Skin epidermis (tissue), 12 donors: ENCODE results near the gene RUSC2.
"Not testable (repeated sequence)": the region's sequence is repeated elsewhere in the genome, so short reads cannot be mapped to it uniquely, and the experiment has no call there.

Source experiments
- H3K27ac ChIP-seq, 21 experiments: fragments of 200-600 bp; sonication (generic) in 11 of 21; one replicate each; pipeline ENCODE4 v1.5.0; 2020; ENCODE audit warnings: mild to moderate bottlenecking in 3 of 21, inconsistent platforms in 2 of 21, moderate library complexity in 2 of 21
- H3K4me3 ChIP-seq, 7 experiments: fragments of 200-600 bp; sonication (generic) in 2 of 7; one replicate each; pipeline ENCODE4 v1.5.0; 2020; ENCODE audit warnings: inconsistent platforms in 2 of 7, mild to moderate bottlenecking in 2 of 7, moderate library complexity in 1 of 7

Gene RUSC2

DNA sequence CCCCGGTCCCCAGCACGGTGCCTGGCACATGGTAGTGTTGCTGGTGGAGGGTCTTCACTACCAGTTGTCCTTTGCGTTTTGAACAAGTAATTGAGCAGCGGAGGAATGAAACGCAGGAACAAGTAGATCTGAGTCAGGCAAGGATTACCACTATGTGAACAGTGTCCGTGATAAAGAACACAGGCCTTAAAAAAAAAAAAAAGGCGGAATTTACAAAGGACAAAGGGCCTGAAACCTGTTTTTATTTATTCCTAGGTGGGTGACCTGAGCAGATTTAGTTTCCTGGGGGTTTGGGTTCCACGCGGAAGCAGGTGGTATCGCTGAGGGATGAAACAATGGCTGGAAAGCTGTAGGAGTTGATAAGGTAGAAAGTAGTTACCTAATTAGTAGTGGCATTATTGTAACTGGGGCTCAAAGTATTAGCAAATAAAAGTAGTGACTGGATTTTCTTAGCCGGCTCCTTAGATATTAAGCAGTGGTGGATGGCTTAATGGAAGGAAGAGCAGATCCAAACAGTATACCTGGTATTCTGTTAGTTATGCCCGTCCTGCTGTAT is 1.1 kb downstream of the RUSC2 start:
- Histone ChIP-seq H3K4me3 (peak overlapping the region; percentile 54 to 78 (median 63)), H3K27ac (peak overlapping the region in 18 of 21 experiments; percentile 56 to 95 (median 88))

DNA sequence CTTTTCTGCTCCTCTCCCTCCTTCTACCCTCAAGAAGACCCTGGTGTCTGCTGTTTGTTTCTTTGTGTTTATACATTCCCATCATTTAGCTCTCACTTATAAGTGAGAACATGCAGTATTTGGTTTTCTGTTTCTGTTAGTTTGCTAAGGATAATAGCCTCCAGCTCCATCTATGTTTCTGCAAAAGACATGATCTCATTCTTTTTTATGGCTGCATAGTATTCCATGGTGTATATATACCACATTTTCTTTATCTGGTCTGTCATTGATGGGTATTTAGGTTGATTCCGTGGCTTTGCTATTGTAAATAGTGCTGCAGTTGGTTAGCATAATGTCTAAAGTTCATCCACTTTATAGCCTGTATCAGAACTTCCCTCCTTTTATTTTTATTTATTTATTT is 3.2 kb downstream of the RUSC2 start:
- H3K27ac ChIP-seq = not testable (repeated sequence)

DNA sequence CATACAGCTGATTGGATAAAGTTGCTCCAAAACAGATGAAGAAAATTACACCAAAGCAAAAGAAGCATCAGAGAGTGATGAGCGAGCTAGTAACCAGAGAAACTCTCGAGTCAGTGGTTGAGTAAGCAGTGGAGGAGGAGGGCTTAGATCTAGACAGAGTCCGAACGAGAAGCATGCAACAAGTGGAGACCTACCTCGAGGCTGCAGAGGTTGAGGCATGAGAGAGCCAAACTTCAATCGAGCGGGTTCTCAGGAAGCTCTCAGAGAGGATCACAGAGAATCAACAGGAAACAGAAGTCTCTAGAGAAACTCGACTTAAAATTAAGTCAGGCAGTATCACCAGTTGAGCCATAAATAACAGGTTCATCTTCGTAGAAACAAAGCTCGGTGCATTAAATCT is 6.1 kb downstream of the RUSC2 start:
- H3K27ac ChIP-seq = no peak overlapping the region
- H3K4me3 ChIP-seq = no peak overlapping the region

More for the DNA sequence above, 3.2 kb downstream of the RUSC2 start:
- H3K4me3 ChIP-seq = not testable (repeated sequence)

DNA sequence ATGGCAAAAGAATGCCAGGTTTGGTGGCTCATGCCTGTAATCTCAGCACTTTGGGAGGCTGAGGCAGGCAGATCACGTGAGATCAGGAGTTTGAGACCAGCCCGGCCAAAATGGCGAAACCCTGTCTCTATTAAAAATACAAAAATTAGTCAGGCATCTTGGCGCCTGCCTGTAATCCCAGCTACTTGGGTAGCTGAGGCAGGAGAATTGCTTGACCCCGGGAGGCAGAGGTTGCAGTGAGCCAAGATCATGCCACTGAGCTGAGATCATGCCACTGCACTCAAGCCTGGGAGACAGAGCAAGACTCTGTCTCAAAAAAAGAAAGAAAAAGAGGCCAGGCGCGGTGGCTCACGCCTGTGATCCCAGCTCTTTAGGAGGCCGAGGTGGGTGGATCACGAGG is 8.3 kb downstream of the RUSC2 start:
- H3K4me3 ChIP-seq = not testable (repeated sequence)
- peak overlapping the region in 3 of 21 experiments; percentile 30 to 47 (median 40) for H3K27ac ChIP-seq

DNA sequence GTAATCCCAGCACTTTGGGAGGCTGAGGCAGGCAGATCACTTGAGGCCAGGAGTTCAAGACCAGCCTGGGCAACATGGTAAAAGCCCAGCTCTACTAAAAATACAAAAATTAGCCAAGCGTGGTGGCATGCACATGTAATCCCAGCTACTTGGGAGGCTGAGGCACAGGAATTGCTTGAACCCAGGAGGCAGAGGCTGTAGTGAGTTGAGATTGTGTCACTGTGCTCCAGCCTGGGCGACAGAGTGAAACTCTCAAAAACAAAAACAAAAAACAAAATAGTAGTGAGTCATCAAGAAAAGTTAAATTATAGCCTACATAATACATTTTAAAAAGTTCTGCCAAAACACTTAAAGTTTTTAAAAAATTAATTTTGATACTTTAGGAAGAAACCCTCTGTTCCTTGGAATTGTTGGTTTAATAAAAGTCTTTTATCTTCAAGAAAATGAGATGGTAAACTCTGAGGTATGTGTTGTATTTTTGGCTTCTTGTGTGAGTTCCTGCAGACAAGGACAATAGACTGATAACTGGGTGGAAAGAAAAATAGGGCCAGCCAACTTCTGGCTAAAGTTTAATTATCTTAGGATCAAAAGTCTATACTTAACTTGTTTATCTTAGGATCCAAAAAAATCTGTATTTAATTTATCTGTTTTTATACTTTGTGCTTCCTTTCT is 9.3 kb downstream of the RUSC2 start:
- Histone ChIP-seq H3K4me3 (no peak overlapping the region), H3K27ac (peak overlapping the region in 4 of 21 experiments; percentile 30 to 63 (median 40))

DNA sequence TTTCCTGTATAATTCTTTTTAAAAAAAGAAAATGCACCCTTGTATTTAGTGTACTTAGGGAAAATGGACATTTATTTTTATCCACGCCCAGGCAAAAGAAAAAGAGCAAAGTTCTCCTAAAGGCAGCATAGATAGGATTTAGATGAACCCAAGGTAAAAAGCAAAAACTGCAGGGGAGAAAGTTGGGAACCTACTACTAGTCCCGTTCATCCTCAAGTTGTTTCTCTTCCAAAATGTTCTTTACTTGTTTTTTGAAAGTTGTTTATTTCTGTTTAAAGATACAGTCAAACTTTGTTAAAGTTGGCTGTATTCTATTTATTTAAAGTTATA is 9.8 kb downstream of the RUSC2 start:
- Histone ChIP-seq H3K27ac (peak overlapping the region in 1 of 21 experiments; percentile 48), H3K4me3 (no peak overlapping the region)

DNA sequence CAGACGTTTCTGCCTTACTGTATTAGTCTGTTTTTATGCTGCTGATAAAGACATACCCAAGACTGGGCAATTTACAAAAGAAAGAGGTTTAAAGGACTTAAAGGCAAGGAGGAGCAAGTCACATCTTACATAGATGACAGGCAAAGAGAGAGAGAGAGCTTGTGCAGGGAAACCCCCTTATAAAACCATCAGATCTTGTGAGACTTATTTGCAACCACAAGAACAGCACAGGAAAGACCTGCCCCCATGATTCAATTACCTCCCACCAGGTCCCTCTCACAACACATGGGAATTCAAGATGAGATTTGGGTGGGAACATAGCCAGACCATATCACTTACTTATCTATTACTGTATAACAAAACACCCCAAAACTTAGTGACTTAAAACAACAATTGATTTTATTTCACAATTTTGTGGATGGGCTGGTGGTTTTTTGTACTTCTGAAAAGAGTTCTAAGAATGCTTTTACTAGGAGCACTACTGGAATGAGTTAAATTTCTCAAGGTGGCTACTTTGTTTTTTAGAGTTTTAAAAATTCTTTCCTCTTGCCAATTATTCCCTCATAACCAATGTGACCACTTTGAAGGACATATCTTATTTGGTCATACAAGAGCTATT is 10.3 kb downstream of the RUSC2 start:
- H3K4me3 ChIP-seq = no peak overlapping the region
- H3K27ac ChIP-seq = peak overlapping the region in 2 of 21 experiments; percentile 9 to 48

DNA sequence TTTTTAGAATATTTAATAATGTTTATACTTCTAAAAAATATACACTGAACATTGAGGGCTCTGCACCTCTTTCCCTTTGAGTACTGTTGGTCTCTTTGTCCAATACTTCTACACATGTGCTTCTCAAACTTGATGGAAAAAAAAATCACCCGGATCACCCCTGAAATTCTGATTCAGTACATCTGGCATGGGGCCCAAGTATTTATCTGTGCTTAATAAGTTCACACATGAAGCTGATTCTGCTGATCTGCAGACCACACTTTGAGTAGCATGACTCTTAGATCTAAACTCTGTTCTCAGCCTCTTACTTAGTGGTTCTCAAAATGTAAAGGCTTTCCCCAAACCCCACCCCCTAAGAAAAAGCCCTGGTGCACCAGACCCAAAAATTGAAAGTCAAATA is 12.0 kb downstream of the RUSC2 start:
- H3K4me3 ChIP-seq = no peak overlapping the region
- no peak overlapping the region for H3K27ac ChIP-seq

DNA sequence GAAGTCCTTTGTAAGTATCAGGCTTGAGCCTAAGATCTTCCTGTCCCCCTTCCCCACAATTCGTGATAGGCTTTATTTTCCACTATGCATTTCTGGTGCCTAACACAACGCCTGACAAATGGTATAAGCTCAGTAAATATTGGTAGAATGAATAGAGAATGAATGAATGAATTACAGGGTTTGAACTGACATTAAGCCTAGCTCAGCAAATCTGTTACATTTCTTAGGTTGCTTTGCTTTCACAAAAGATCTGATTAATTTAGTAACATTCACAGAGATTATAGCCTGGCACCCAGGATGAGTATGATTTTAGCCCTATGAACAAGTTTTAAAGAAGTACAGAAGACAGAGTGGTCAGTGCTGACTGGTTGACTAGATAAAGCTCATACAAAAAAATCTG is 16.4 kb downstream of the RUSC2 start:
- Histone ChIP-seq H3K27ac (no peak overlapping the region), H3K4me3 (no peak overlapping the region)

DNA sequence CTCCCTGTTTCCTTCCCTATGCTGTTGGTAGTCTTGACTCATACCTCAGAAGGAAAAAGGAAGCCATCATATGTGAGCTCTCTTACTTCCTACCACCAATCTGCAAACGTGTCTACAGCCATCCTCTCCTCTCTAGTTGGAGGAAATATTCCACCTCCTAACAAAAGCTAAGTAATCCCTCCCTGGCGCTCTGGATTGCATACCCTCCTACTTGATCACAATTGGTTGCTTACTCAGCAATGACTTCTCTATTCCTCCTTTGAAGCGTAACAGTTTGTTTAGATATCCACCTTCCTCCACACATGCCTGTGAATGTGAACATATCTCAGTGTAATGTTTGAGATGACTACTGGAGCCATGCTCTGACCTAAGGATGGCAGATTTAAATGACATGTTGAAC is 18.2 kb downstream of the RUSC2 start:
- Histone ChIP-seq H3K4me3 (no peak overlapping the region), H3K27ac (peak overlapping the region in 1 of 21 experiments; percentile 5)

DNA sequence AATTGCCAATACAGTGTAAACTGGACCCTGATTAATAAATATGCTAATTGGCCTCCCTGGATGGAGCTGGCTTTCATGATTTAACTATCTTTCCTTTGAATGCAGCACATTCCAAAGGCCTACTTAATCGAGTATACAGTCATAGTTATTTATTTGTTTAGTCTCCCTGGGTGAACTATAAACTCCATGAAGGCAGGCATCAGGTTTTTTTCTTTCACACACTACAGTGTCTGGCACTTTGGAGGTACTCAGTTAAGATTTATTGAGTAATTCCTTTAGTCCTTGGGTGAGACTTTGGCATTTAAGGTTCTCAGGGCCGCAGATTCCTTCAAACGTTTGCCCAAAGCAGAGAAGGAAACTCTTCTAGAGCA is 20.5 kb downstream of the RUSC2 start:
- no peak overlapping the region for H3K4me3 ChIP-seq
- peak overlapping the region in 18 of 21 experiments; percentile 22 to 75 (median 60) for H3K27ac ChIP-seq

DNA sequence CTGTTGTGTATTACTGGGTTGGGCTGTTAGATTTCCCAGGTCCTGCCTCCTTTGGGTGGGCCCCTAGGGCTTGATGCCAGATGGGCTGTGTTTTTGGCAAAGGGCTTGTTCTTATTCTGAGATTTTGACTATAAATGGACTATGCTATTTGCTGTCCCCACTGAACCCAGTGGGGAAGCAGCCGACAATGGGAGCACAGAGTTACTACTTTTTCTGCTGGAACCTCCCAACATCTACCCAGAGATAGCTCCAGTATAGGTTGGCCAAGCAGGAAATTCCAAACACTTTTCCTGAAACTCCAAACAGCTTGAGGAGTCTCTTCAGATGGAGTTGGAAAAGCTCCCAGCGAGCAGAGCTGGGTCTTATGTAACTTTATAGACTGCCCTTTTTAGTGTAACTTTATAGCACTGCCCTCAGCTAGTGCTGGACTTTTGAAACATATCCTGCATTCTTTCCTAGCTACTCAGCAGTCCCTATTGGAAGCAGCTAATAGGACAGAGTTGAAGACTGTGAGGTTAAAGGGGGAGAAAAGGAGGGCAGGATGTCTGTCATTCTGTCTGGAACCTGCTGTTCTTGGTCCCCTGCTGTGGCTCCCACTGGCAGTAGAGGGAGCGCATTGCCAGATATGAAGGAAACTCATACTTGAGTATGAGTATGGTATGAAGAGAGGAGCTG is 21.0 kb downstream of the RUSC2 start:
- Histone ChIP-seq H3K4me3 (no peak overlapping the region), H3K27ac (peak overlapping the region in 19 of 21 experiments; percentile 29 to 75 (median 60))

DNA sequence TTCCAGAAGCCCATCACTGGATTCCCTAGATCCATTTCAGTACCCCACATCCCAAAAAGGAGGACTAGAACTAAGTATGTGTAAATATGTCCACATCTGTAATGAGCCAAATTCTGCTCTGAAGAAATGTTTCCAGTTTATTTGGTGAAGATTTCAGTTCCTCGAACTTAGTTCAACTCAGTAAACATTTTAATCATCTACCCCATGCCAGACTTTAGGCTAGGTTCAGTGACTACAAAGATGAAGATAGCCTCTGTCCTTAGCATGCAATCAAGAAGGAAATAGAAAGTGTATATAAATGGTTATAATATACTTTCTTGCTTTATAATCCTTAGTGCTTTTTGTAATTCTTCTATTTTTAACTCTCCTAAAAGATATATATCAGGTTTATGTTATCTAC is 21.5 kb downstream of the RUSC2 start:
- Histone ChIP-seq H3K4me3 (no peak overlapping the region), H3K27ac (peak overlapping the region in 18 of 21 experiments; percentile 1 to 75 (median 59))

DNA sequence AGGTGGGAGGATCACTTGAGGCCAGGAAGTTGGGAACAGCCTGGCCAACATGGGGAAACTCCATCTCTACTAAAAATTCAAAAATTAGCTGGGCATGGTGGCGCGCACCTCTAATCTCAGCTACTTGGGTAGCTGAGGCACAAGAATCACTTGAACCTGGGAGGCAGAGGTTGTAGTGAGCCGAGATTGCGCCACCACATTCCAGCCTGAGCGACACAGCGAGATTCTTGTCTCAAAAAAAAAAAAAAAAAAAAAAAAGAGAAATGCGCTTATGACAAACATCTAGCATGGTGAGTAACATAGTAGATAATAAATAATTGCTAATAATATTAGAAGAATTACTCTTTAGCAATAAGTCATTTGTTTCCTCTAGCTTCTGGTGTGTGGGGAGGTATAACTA is 25.9 kb downstream of the RUSC2 start:
- H3K4me3 ChIP-seq = no peak overlapping the region
- H3K27ac ChIP-seq = peak overlapping the region in 5 of 21 experiments; percentile 26 to 75 (median 72)

DNA sequence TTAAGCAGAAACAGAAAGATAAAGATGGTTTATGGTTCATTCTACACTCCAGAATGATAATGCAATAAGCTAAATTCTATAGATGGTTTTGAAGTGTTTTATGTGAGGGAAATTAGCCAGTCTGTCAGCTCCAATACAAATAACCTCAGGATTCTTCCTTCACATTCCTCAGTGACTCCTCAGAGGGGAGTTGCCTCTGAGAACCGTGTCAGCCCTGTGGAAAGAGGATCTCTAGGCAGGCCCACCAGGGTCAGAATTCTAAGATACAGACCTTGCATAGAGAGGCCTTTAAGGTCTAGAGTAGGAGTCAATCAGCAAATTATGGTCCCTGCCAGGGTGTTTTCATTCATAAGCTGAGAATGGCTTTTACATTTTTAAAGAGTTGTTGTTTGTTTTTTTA is 26.6 kb downstream of the RUSC2 start:
- Histone ChIP-seq H3K27ac (peak overlapping the region in 12 of 21 experiments; percentile 1 to 84 (median 60)), H3K4me3 (no peak overlapping the region)

DNA sequence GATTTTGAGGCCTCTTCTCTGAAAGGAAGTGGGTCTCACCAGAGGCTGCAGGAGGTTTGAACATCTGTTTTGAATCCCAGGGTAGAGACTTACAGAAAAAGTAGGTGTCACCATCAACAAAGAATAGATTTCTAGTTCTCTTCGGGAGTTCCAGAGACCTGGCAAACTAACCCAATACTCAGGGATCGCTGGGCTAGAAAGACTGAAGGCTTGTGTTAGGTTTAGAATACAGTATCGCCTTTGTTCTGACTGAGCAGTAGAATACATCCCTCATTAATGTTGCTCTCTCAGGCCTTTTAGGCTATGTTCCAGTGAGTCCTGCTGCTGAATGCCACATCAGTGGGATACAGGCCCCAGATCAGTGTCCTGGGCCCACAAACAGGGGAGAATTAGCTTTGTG is 27.2 kb downstream of the RUSC2 start:
- H3K27ac ChIP-seq = peak overlapping the region in 19 of 21 experiments; percentile 6 to 84 (median 67)

DNA sequence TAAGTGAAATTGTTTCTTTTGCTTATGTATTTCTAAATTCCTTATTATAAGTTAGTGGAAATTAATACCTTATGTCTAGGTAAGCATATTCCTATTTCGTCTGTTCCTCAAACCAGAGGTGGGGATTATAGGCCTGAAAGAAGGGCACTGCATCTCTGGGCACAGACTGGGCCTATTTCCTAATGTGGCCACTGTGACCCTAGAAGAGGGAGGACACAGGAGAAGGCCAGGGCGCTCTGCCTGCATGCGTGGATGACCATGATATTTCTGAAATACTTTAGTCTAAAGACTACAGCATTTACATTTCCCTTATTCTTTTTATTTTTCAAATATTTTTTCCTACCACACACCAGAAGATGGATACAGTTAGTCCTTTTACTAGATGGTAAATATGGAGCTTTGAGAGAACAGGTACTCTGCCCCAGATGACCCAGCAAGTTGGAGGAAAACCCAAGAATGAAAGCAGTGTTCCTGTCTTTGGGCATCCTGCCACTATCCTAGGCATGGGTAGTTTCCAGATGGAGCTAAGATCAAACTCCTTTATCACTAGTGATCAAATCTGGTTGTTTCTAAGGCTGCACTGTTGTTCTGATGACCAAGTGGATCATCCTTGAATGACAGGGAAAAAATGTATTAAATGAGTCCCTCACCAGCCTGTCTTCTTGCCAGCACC is 27.8 kb downstream of the RUSC2 start:
- Histone ChIP-seq H3K27ac (peak overlapping the region in 20 of 21 experiments; percentile 6 to 84 (median 64)), H3K4me3 (no peak overlapping the region)

More for the DNA sequence above, 27.2 kb downstream of the RUSC2 start:
- H3K4me3 ChIP-seq = no peak overlapping the region

DNA sequence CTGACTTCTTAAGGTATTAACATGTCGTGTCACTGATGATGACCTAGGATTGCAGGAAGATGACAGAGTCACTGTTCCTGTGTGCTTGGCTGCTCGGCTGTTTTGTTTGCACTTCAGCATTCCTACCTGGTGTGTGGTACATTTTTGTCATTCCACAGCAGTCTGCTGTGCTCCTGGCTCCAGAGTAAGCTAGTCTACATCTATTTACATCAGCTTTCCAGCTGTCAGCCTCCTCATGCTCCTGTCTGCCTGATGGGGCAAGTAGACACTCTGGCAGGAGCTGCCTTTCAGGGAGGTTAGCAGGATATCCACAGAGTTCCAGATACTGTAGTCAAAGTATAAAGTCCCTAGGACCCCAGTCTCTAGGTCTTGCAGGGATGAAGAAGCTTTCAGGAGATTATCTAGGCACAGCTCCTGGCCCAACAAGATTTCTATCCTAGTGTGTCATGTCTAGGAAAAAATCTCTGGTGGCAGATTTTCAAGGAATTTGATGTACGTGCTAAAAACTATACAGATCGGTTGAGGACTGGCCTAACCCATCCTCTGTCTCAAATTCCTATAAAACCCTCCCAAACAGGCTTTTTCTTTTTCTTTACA is 28.4 kb downstream of the RUSC2 start:
- Histone ChIP-seq H3K27ac (peak overlapping the region in 20 of 21 experiments; percentile 5 to 84 (median 66)), H3K4me3 (no peak overlapping the region)

DNA sequence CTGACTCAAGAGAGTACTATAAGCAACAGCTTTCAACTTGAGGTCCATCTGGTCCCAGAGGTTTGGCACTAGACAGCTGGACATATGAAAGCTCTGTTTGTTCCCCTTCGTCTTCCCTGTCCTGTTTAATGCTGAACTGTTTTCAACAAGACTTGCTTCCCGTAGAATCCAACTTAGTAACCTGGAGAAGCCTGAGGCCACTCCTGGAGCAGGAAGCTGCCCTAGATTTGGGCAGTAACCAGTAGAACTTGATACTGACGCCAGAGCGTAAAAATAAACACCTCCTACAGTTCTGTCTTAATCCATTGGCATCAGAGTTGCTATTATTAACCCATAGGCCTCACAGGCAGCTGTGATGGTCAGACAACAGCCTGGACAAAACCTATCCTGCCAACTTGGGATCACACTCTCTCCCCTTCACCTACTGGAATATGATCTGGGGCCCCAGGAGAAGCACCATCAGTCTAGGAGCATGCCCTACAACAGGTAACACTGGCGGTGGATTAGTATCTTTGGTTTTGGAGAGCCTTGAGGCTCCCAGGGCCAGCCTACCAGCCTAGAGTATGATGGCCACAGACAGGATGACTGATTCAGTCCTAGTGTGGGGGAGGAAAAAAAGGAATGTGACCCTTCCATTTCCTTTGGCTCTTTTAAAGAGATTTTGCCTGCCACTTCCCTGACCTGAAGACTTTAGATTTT is 29.2 kb downstream of the RUSC2 start:
- Histone ChIP-seq H3K27ac (peak overlapping the region in 20 of 21 experiments; percentile 5 to 84 (median 64)), H3K4me3 (no peak overlapping the region)
